GM10266 (cell line): Measurements from ENCODE around the gene SF1.

ENCODE experiments used
- DNase-seq: peaks from one replicate; pipeline ENCODE4 v3.0.0; 2012; ENCODE audit errors: extremely low spot score
- TF ChIP-seq, protein P1 (sequence below): IDR thresholded peaks from 2 replicates; pipeline ENCODE4 v1.5.1; 2012; ENCODE audit warnings: mild to moderate bottlenecking, low read depth; ENCODE audit not compliant: control insufficient read depth, insufficient read depth; ENCODE audit errors: missing control alignments

SF1 gene

DNA sequence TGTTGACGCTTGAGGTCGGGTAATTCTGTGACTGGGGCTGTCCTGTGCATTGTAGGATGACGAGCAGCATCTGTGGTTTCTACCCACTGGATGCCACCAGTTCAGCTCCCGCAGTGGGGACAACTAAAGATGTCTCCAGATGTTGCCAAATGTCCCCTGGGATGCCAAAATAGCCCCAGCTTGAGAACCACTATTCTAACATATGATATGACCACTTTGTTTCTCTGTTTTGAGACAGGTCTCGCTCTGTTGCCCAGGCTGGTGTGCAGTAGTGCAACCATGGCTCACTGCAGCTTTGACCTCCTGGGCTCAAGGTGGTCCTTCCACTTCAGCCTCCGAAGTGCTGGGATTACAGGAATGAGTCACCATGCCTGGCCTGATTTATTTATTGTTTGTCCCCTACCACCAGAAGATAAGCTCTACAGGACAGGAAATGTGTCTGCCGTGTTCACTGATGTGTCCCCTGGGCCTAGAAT is 36.4 kb upstream of the SF1 start:
- DNase-seq: no peak
- TF ChIP-seq, protein P1, sequence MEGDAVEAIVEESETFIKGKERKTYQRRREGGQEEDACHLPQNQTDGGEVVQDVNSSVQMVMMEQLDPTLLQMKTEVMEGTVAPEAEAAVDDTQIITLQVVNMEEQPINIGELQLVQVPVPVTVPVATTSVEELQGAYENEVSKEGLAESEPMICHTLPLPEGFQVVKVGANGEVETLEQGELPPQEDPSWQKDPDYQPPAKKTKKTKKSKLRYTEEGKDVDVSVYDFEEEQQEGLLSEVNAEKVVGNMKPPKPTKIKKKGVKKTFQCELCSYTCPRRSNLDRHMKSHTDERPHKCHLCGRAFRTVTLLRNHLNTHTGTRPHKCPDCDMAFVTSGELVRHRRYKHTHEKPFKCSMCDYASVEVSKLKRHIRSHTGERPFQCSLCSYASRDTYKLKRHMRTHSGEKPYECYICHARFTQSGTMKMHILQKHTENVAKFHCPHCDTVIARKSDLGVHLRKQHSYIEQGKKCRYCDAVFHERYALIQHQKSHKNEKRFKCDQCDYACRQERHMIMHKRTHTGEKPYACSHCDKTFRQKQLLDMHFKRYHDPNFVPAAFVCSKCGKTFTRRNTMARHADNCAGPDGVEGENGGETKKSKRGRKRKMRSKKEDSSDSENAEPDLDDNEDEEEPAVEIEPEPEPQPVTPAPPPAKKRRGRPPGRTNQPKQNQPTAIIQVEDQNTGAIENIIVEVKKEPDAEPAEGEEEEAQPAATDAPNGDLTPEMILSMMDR: no peak

- TF ChIP-seq, protein P1: no peak
- DNase-seq: no peak
Observed at GRCh38 chr11:64813826-64814225, 35.5 kb upstream of the SF1 start.

GRCh38 chr11:64810891-64811272 is 32.5 kb upstream of the SF1 start:
- DNase-seq: no peak

GRCh38 chr11:64810271-64810890 is 32.0 kb upstream of the SF1 start, which contains the start of gene MEN1:
Gene MEN1 (minus strand): TSS chr11:64810551. CDS start chr11:64810109, 442 bp downstream.
- TF ChIP-seq, protein P1: no peak
- DNase-seq: peak; percentile 92

More at GRCh38 chr11:64810891-64811272, 32.5 kb upstream of the SF1 start:
- TF ChIP-seq, protein P1: no peak

GRCh38 chr11:64809781-64810241 is 31.5 kb upstream of the SF1 start:
- TF ChIP-seq, protein P1: no peak

DNA sequence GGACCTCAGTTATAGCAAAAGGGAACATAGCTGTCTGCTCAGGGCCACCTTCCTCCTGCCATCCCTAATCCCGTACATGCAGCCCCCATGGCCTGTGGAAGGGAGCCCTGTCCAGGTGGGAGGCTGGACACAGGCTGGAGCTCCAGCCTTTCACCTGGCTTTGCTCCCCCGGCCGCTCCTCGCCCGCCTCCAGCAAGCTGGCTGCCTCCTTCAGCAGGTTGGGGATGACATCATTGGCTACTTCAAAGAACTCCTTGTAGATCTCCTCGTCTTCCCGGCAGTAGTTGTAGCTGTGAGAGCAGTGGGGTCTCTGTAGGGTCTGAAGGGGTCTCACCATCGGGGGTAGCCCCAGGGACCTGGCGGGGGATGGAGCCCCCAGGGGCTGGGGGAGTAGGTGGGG is 27.1 kb upstream of the SF1 start:
- DNase-seq: no peak
- TF ChIP-seq, protein P1: no peak

More at GRCh38 chr11:64809781-64810241, 31.5 kb upstream of the SF1 start:
- DNase-seq: peak; percentile 53
